Fibroblast of lung (primary cell): ENCODE data around the gene C3. TPM values are rescaled to one million over a fixed set of nuclear protein-coding genes. Genes with fewer than 3 reads are reported as not detected.
"Not testable (repeated sequence)": the region's sequence is repeated elsewhere in the genome, so short reads cannot be mapped to it uniquely, and the experiment has no call there.

Experiments
- DNase-seq, 2 donors: peaks; one replicate each; pipeline versions ENCODE4 v3.0.0 to v3.0.0-alpha.2; 2010; ENCODE audit warnings: low read depth in 2 of 2
- H2AFZ ChIP-seq: 2 replicates; pipeline ENCODE4 v1.5.1; 2012; ENCODE audit warnings: low read length, control low read depth, inconsistent platforms
- H3K27ac ChIP-seq: 2 replicates; pipeline ENCODE4 v1.5.1; 2011; ENCODE audit warnings: low read length, control low read depth; ENCODE audit not compliant: insufficient read depth
- H3K27me3 ChIP-seq: 2 replicates; pipeline ENCODE4 v1.5.1; 2011; ENCODE audit warnings: mild to moderate bottlenecking, low read length; ENCODE audit not compliant: control insufficient read depth, insufficient read depth
- H3K36me3 ChIP-seq: 2 replicates; pipeline ENCODE4 v1.5.1; 2011; ENCODE audit warnings: low read length; ENCODE audit not compliant: control insufficient read depth, insufficient read depth
- H3K4me1 ChIP-seq: 2 replicates; pipeline ENCODE4 v1.5.1; 2011; ENCODE audit warnings: low read length; ENCODE audit not compliant: control insufficient read depth, insufficient read depth; ENCODE audit errors: extremely low read depth
- H3K4me2 ChIP-seq: 2 replicates; pipeline ENCODE4 v1.5.1; 2011; ENCODE audit warnings: low read length, control low read depth; ENCODE audit not compliant: insufficient read depth; ENCODE audit errors: extremely low read depth
- H3K4me3 ChIP-seq, 4 experiments: fragments of 200-600 bp in 1 of 4; sonication (generic) in 1 of 4; replicated peaks in 1 of 4; 2 replicates each; pipeline ENCODE4 v1.5.1; 2011 to 2016; ENCODE audit warnings: low read length in 4 of 4, low read depth in 3 of 4, mild to moderate bottlenecking in 3 of 4, control low read depth in 2 of 4, inconsistent platforms in 1 of 4, mixed read lengths in 1 of 4; ENCODE audit not compliant: insufficient read depth in 1 of 4; ENCODE audit errors: control extremely low read depth in 1 of 4
- H3K79me2 ChIP-seq: 2 replicates; pipeline ENCODE4 v1.5.1; 2012; ENCODE audit warnings: mild to moderate bottlenecking, low read length, inconsistent platforms; ENCODE audit not compliant: control insufficient read depth, insufficient read depth
- H3K9ac ChIP-seq: 2 replicates; pipeline ENCODE4 v1.5.1; 2011; ENCODE audit warnings: mild to moderate bottlenecking, low read length, control low read depth; ENCODE audit not compliant: insufficient read depth
- H3K9me3 ChIP-seq: 2 replicates; pipeline ENCODE4 v1.5.1; 2012; ENCODE audit warnings: low read depth, low read length; ENCODE audit not compliant: control insufficient read depth, insufficient read depth
- H4K20me1 ChIP-seq: 2 replicates; pipeline ENCODE4 v1.5.1; 2011; ENCODE audit warnings: low read length; ENCODE audit not compliant: control insufficient read depth, insufficient read depth; ENCODE audit errors: extremely low read depth
- EZH2 ChIP-seq: IDR thresholded peaks from 2 replicates; pipeline ENCODE4 v1.5.1; 2012; ENCODE audit warnings: low read length, control low read depth, mild to moderate bottlenecking; ENCODE audit errors: missing control alignments
- polyA plus RNA-seq, 2 donors: library from polyadenylated mRNA; depleted of rRNA in 1 of 2; stranded (reverse) in 1 of 2; unstranded in 1 of 2; fragments of >200 nt; gene quantifications; 2 replicates each; pipeline ENCODE4 v1.2.1, GENCODE V29; 2011 to 2012; ENCODE audit warnings: missing spikeins in 1 of 2
- total RNA-seq: library from RNA; depleted of rRNA; stranded (reverse); fragments of >200 nt; gene quantifications from 2 replicates; pipeline ENCODE4 v1.2.1, GENCODE V29; 2014
- TF ChIP-seq, protein P1 (sequence below), 2 donors: IDR thresholded peaks in 1 of 2; conservative IDR thresholded peaks in 1 of 2; 1 replicate in 1 of 2; 2 replicates in 1 of 2; pipeline ENCODE4 v1.5.1; 2011 to 2012; ENCODE audit warnings: low read length in 2 of 2, control low read depth in 1 of 2, inconsistent platforms in 1 of 2, low read depth in 1 of 2, mild to moderate bottlenecking in 1 of 2

The C3 gene
- total and polyA plus RNA-seq, 2 donors (not counting 1 experiment from before 2014, with no cell fraction given): 1.2 to 2.5 TPM

DNA sequence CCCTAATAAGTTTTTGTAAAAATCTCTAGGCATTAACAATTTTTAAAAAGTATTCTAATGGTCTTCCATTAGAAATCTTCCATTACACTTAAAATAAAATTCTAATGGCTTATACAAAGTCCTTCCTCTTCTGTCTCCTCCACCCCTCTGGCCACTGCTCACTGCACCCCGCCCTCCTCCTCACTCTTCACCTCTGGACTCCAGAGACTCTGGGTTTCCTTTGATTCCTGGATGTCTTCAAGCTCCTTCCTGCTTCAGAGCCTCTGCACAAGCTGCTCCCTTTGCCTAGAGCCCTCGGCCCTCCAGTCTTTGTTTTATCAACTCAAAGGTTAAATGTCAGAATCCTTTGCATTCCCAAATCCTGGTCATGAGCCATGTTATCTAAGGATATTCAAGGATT lies 71.3 kb downstream of the C3 start:
- Histone ChIP-seq H3K4me2 (no peak overlapping the region), H3K9ac (no peak overlapping the region), H3K79me2 (no peaks in the 10 kb centered on the region), H3K4me3 (no peak overlapping the region), H4K20me1 (no peaks in the 10 kb centered on the region), H3K27me3 (no peaks in the 10 kb centered on the region), H3K36me3 (no peaks in the 10 kb centered on the region), H2AFZ (no peak overlapping the region), H3K9me3 (no peaks in the 10 kb centered on the region), H3K4me1 (no peaks in the 10 kb centered on the region), H3K27ac (no peak overlapping the region)
- DNase-seq: no peak
- TF ChIP-seq, protein P1, sequence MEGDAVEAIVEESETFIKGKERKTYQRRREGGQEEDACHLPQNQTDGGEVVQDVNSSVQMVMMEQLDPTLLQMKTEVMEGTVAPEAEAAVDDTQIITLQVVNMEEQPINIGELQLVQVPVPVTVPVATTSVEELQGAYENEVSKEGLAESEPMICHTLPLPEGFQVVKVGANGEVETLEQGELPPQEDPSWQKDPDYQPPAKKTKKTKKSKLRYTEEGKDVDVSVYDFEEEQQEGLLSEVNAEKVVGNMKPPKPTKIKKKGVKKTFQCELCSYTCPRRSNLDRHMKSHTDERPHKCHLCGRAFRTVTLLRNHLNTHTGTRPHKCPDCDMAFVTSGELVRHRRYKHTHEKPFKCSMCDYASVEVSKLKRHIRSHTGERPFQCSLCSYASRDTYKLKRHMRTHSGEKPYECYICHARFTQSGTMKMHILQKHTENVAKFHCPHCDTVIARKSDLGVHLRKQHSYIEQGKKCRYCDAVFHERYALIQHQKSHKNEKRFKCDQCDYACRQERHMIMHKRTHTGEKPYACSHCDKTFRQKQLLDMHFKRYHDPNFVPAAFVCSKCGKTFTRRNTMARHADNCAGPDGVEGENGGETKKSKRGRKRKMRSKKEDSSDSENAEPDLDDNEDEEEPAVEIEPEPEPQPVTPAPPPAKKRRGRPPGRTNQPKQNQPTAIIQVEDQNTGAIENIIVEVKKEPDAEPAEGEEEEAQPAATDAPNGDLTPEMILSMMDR (conservative IDR thresholded peaks at IDR 0.05 in 1 of 2, IDR thresholded peaks at IDR 0.05 in 1 of 2; ENCODE audit: low read depth in 1 of 2, low read length in 2 of 2): no peak
- TF ChIP-seq EZH2: no peak

DNA sequence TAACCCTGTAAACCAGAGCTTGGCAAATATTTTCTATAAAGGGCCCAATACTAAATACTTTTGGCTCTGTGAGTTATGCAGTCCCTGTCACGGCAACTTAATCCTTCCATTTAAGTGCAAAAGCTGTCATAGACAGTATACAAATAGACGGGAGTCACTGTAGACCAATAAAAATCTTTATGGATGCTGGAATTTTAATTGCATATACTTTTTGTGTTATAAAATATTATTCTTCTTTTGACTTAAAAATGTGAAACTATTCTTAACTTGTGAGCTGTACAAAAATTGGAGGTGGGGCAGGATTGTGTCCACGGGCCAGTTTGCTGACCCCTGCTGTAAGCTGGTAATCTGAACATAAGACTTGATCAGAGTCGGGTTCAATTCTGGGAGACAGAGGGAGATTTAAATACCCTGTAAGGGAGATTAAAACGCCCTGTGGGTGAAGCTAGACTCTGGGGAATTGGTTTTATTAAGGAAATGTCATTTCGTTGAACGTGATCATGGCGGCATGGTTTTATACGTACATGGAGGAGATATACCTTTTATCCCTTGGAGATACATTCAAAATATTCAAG lies 72.2 kb downstream of the C3 start:
- TF ChIP-seq EZH2: no peak
- TF ChIP-seq, protein P1 (conservative IDR thresholded peaks at IDR 0.05 in 1 of 2, IDR thresholded peaks at IDR 0.05 in 1 of 2; ENCODE audit: low read depth in 1 of 2, low read length in 2 of 2): no peak
- no peaks in the 10 kb centered on the region for H3K27me3 ChIP-seq

DNA sequence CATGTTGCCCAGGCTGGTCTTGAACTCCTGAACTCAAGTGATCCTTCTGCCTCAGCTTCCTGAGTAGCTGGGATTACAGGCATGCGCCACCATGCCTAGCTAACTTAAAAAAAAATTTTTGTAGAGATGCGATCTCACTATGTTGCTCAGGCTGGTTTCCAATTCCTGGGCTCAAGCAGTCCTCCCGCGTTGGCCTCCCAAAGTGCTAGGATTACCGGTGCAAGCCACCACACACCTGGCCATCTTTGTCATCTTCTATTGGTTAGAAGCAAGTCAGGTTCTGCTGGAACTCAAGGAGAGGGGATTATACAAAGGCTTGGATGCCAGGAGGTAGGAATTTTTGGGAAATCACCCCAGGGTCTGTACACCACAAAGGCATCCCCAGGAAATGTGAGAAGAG lies 75.7 kb downstream of the C3 start:
- Histone ChIP-seq H3K4me1 (no peaks in the 10 kb centered on the region), H2AFZ (no peak overlapping the region), H4K20me1 (no peaks in the 10 kb centered on the region), H3K36me3 (no peaks in the 10 kb centered on the region), H3K4me3 (no peak overlapping the region), H3K27ac (no peak overlapping the region), H3K27me3 (no peaks in the 10 kb centered on the region), H3K9me3 (no peaks in the 10 kb centered on the region), H3K79me2 (no peaks in the 10 kb centered on the region), H3K4me2 (no peak overlapping the region), H3K9ac (no peak overlapping the region)
- TF ChIP-seq, protein P1 (conservative IDR thresholded peaks at IDR 0.05 in 1 of 2, IDR thresholded peaks at IDR 0.05 in 1 of 2; ENCODE audit: low read depth in 1 of 2, low read length in 2 of 2): no peak
- TF ChIP-seq EZH2: no peak
- DNase-seq: no peak

More for the DNA sequence above, 72.2 kb downstream of the C3 start:
- no peak for DNase-seq
- no peaks in the 10 kb centered on the region for H3K9me3 ChIP-seq
- no peaks in the 10 kb centered on the region for H3K36me3 ChIP-seq
- H3K79me2 ChIP-seq: no peaks in the 10 kb centered on the region
- no peak overlapping the region for H2AFZ ChIP-seq
- H3K27ac ChIP-seq: no peak overlapping the region
- no peak overlapping the region for H3K9ac ChIP-seq
- no peaks in the 10 kb centered on the region for H3K4me1 ChIP-seq
- no peaks in the 10 kb centered on the region for H4K20me1 ChIP-seq
- H3K4me3 ChIP-seq: no peak overlapping the region
- no peak overlapping the region for H3K4me2 ChIP-seq

DNA sequence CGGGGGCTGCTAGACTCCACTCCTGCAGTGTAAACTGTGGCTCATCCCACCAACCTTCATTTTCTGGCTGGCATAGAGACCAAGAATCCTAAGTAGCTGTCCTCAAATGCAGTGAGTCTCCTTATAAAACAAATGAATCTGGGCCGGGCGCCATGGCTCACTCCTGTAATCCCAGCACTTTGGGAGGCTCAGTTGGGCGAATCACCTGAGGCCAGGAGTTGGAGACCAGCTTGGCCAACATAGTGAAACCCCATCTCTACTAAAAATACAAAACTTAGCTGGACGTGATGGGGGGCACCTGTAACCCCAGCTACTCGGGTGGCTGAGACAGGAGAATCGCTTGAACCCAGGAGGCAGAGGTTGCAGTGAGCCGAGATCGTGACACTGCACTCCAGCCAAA lies 80.1 kb downstream of the C3 start:
- not testable (repeated sequence) for H3K27me3 ChIP-seq, DNase-seq

More for the DNA sequence above, 80.1 kb downstream of the C3 start:
- H3K9ac ChIP-seq, H3K36me3 ChIP-seq, H3K4me1 ChIP-seq, H3K79me2 ChIP-seq, H3K27ac ChIP-seq, H4K20me1 ChIP-seq, H3K4me3 ChIP-seq, H3K9me3 ChIP-seq, H2AFZ ChIP-seq, H3K4me2 ChIP-seq: not testable (repeated sequence)
